Neutrophil (primary cell): Measurements from ENCODE around the gene RER1.

ENCODE experiments used
- H3K27ac ChIP-seq: fragments of 200-600 bp; sonication (generic); 2 replicates; pipeline ENCODE4 v1.5.1; 2016; ENCODE audit warnings: mild to moderate bottlenecking, moderate library complexity
- H3K27me3 ChIP-seq: fragments of 200-600 bp; sonication (generic); 2 replicates; pipeline ENCODE4 v1.6.0; 2016; ENCODE audit warnings: mild to moderate bottlenecking
- H3K36me3 ChIP-seq: fragments of 200-600 bp; sonication (generic); 2 replicates; pipeline ENCODE4 v1.5.1; 2017
- H3K4me1 ChIP-seq, 2 experiments: fragments of 200-600 bp in 1 of 2; sonication (generic) in 1 of 2; 1 replicate in 1 of 2; 2 replicates in 1 of 2; pipeline versions ENCODE4 v1.5.1 to v1.6.1; 2013 to 2016; ENCODE audit warnings: low read depth in 1 of 2, low read length in 1 of 2, mild to moderate bottlenecking in 1 of 2, moderate library complexity in 1 of 2; ENCODE audit not compliant: control insufficient read depth in 1 of 2, insufficient read depth in 1 of 2
- H3K4me3 ChIP-seq, 2 experiments: fragments of 200-600 bp in 1 of 2; sonication (generic) in 1 of 2; 1 replicate in 1 of 2; 2 replicates in 1 of 2; pipeline ENCODE4 v1.5.1; 2013 to 2016; ENCODE audit warnings: low read depth in 1 of 2, low read length in 1 of 2, mild to moderate bottlenecking in 1 of 2, moderate library complexity in 1 of 2
- H3K9me3 ChIP-seq: fragments of 200-600 bp; sonication (generic); 2 replicates; pipeline ENCODE4 v1.5.1; 2016
- TF ChIP-seq, protein P1 (sequence below): fragments of 200-600 bp; sonication (generic); IDR thresholded peaks from 2 replicates; pipeline ENCODE4 v1.5.1; 2016; ENCODE audit warnings: antibody characterized with exemption

The RER1 gene

DNA sequence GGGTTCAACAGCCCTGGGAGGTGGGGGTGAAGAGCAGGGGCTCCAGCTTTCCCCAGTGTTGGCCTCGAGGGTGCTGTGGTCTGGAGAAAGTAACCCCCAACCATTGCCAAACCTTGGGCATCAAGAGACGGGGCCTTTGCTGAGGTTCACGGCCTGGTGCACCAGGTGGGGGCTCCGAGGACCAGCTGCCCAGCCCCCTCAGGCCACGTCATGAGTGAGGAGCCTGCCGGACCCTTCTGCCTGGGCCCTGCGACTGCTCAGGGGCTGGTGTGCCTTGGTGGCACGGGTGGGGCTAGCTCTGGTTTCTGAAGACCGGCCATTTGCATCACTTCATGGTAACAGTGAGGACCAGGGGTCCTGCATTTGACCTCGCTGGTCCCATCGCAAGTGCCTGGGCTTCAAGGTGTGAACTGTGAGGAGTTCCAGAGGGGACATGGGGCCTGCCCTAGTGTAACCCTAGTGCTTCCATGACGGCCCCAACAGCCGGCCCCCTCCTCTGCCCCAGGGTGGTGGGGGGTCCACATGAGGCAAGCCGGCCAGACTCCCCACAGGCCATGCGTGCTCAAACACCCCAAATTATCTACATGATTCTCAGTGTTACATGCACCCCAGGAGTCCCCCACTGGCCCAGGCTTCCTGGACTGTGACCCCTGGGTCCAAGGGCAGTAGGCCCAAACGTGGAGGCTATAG is 13.7 kb upstream of the RER1 start:
- H3K4me3 ChIP-seq, result no peak overlapping the region
- no peaks in the 10 kb centered on the region for H3K27me3 ChIP-seq
- TF ChIP-seq, protein P1, sequence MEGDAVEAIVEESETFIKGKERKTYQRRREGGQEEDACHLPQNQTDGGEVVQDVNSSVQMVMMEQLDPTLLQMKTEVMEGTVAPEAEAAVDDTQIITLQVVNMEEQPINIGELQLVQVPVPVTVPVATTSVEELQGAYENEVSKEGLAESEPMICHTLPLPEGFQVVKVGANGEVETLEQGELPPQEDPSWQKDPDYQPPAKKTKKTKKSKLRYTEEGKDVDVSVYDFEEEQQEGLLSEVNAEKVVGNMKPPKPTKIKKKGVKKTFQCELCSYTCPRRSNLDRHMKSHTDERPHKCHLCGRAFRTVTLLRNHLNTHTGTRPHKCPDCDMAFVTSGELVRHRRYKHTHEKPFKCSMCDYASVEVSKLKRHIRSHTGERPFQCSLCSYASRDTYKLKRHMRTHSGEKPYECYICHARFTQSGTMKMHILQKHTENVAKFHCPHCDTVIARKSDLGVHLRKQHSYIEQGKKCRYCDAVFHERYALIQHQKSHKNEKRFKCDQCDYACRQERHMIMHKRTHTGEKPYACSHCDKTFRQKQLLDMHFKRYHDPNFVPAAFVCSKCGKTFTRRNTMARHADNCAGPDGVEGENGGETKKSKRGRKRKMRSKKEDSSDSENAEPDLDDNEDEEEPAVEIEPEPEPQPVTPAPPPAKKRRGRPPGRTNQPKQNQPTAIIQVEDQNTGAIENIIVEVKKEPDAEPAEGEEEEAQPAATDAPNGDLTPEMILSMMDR, result no peak
- no peaks in the 10 kb centered on the region for H3K4me1 ChIP-seq
- H3K36me3 ChIP-seq, result no peaks in the 10 kb centered on the region
- H3K9me3 ChIP-seq, result no peaks in the 10 kb centered on the region
- no peak overlapping the region for H3K27ac ChIP-seq

- Histone ChIP-seq H3K36me3 (no peaks in the 10 kb centered on the region), H3K27ac (no peak overlapping the region), H3K4me1 (no peaks in the 10 kb centered on the region), H3K27me3 (no peaks in the 10 kb centered on the region), H3K9me3 (no peaks in the 10 kb centered on the region), H3K4me3 (no peak overlapping the region)
- TF ChIP-seq, protein P1, result no peak
These were observed 13.2 kb upstream of the RER1 start for GRCh38 chr1:2378441-2378851.

- Histone ChIP-seq H3K4me3 (no peak overlapping the region), H3K9me3 (no peaks in the 10 kb centered on the region), H3K27ac (no peak overlapping the region), H3K36me3 (no peaks in the 10 kb centered on the region), H3K4me1 (no peaks in the 10 kb centered on the region), H3K27me3 (no peaks in the 10 kb centered on the region)
- TF ChIP-seq, protein P1, result no peak
These were observed 12.5 kb upstream of the RER1 start for GRCh38 chr1:2378956-2379732.

GRCh38 chr1:2379733-2380404 is 11.8 kb upstream of the RER1 start:
- Histone ChIP-seq H3K4me3 (no peak overlapping the region), H3K27ac (no peak overlapping the region), H3K9me3 (no peaks in the 10 kb centered on the region), H3K36me3 (no peaks in the 10 kb centered on the region), H3K27me3 (no peaks in the 10 kb centered on the region), H3K4me1 (no peaks in the 10 kb centered on the region)
- TF ChIP-seq, protein P1, result no peak

GRCh38 chr1:2380816-2381591 is 10.6 kb upstream of the RER1 start:
- Histone ChIP-seq H3K4me1 (no peaks in the 10 kb centered on the region), H3K4me3 (no peak overlapping the region), H3K27ac (no peak overlapping the region), H3K36me3 (no peaks in the 10 kb centered on the region), H3K27me3 (no peaks in the 10 kb centered on the region), H3K9me3 (no peaks in the 10 kb centered on the region)
- TF ChIP-seq, protein P1, result no peak
